AG04450 (cell line): ENCODE measurements around the gene TRPM3. TPM values are rescaled to one million over a fixed set of nuclear protein-coding genes. Genes with fewer than 3 reads are reported as not detected.

Source experiments
- CTCF ChIA-PET: fragments of 300-600, 350-600 bp; formaldehyde crosslinking; extraction: SDS; loops from one replicate; lab custom pipeline; 2022; ENCODE audit warnings: antibody characterized with exemption, inconsistent platforms; lab: Charles Lee
- POLR2A ChIA-PET: fragments of 350-600 bp; formaldehyde crosslinking; extraction: SDS; loops from one replicate; lab custom pipeline; 2021; ENCODE audit warnings: antibody characterized with exemption, inconsistent platforms; lab: Yijun Ruan, JAX
- DNase-seq: peaks from one replicate; pipeline ENCODE4 v3.0.0-alpha.2; 2011; ENCODE audit warnings: low read depth, low spot score
- H3K27ac ChIP-seq: one replicate; pipeline ENCODE4 v1.5.1; 2012; ENCODE audit warnings: low read depth, low read length, control low read depth
- H3K27me3 ChIP-seq: one replicate; pipeline ENCODE4 v1.6.0; 2012; ENCODE audit warnings: low read length; ENCODE audit not compliant: control insufficient read depth, insufficient read depth
- H3K4me3 ChIP-seq: 2 replicates; pipeline ENCODE4 v1.5.1; 2011; ENCODE audit warnings: mild to moderate bottlenecking, low read depth, low read length, control low read depth
- H3K9me3 ChIP-seq: 2 replicates; pipeline ENCODE4 v1.5.1; 2012; ENCODE audit warnings: low read length; ENCODE audit not compliant: control insufficient read depth, insufficient read depth
- CTCF ChIP-seq: IDR thresholded peaks from 2 replicates; pipeline ENCODE4 v1.5.1; 2011; ENCODE audit warnings: low read depth, low read length, control low read depth, inconsistent platforms
- polyA plus RNA-seq: library from polyadenylated mRNA; depleted of rRNA; stranded (reverse); fragments of >200 nt; gene quantifications from 2 replicates; pipeline ENCODE4 v1.2.3, GENCODE V29; 2011

TRPM3 gene
- polyA plus RNA-seq, 1 experiment, result 0.01 TPM

DNA sequence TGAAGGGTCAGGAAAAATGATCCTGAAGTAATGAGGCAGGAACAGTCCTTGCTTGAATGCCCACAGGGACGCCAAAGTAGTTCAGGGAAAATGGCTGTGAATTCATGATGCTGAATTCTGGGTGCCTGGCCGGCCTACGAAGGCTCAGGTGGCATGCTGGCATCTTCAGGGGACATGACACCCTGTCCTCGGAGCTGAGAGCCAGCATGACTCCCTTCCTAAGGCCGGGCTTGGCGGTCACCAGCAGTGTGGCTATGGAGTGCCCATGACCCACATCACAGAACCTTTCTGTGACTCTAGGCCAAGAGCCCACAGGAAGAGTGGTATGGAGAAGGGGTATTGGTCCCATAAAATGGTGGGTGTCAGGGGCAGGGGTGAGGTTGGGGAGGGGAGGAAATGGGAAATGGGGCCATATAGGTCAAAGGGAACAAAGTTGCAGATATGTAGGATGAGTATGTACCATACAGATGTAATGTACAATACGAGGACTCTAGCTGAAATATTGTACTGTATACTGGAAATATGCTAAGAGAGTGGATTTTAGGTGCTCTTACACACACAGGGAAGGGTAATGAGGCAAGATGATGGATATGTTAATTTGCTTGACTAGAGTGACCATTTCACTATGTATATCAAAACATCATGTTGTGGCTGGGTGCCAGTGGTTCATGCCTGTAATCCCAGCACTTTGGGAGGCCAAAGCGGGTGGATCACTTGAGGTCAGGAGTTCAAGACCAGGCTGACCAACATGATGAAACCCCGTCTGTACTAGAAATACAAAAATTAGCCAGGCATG, 504.2 kb downstream of the TRPM3 start:
- POLR2A ChIA-PET, result no interaction called here
- no peak overlapping the region for H3K27ac ChIP-seq
- no peaks in the 10 kb centered on the region for H3K27me3 ChIP-seq
- DNase-seq, result no peak
- TF ChIP-seq CTCF, result no peak
- no peaks in the 10 kb centered on the region for H3K9me3 ChIP-seq
- no peak overlapping the region for H3K4me3 ChIP-seq
- CTCF ChIA-PET, result no interaction called here

- POLR2A ChIA-PET, result no interaction called here
- TF ChIP-seq CTCF, result no peak
- Histone ChIP-seq H3K27ac (no peak overlapping the region), H3K9me3 (no peaks in the 10 kb centered on the region), H3K4me3 (no peak overlapping the region), H3K27me3 (no peaks in the 10 kb centered on the region)
- CTCF ChIA-PET, result interaction anchor here (3.3 kb wide), 1 partner anchor 14 kb away, joined by 15 read pairs; no protein-coding TSS in a partner anchor
- DNase-seq, result no peak
Observed at GRCh38 chr9:70616228-70616990, 505.0 kb downstream of the TRPM3 start.

- TF ChIP-seq CTCF, result no peak
- H3K27ac ChIP-seq, result no peak overlapping the region
- no peaks in the 10 kb centered on the region for H3K9me3 ChIP-seq
- CTCF ChIA-PET, result interaction anchor here (0.5 to 3.3 kb wide), 4 partner anchors 13 to 1338 kb away, joined by 3 to 15 read pairs (median 8); no protein-coding TSS in a partner anchor
- POLR2A ChIA-PET, result no interaction called here
- no peaks in the 10 kb centered on the region for H3K27me3 ChIP-seq
- DNase-seq, result no peak
- H3K4me3 ChIP-seq, result no peak overlapping the region
Observed at GRCh38 chr9:70615464-70616138, 505.8 kb downstream of the TRPM3 start.

DNA sequence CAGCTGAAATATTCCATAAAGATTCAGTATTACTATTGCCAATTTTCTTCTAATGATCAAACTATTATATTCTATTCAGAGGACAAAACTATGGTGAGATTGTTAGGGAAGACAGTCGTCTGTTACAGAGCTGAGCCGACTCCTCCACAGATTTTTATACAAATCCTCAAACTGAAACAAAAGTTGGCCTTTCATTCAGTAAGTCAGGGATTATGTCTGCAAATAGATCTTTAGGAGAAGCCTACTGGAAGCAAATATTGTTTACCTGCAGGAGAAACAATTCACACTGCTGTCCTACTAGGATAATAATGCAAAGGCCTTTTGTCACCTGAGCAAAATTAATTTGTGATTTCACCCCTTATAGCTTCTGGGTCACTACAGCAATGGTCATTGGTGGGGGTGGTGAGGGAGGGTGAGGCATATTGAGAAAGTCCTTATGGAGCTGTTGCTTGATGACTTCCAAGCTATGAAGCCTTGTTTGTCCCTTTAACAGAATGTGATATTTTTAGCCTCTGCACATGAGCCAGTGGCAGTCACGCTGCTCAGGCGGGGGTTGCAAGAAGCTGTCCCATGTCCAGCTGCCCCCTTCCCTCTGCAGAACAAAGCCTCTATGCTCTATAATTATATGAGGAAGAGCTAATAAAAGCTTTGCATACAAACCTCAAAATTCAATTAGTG, 506.5 kb downstream of the TRPM3 start:
- TF ChIP-seq CTCF, result no peak
- Histone ChIP-seq H3K4me3 (no peak overlapping the region), H3K27ac (no peak overlapping the region), H3K27me3 (no peaks in the 10 kb centered on the region), H3K9me3 (no peaks in the 10 kb centered on the region)
- ChIA-PET POLR2A (no interaction called here), CTCF (interaction anchor here (0.5 to 3.3 kb wide), 5 partner anchors 13 to 1339 kb away, joined by 3 to 15 read pairs (median 4); no protein-coding TSS in a partner anchor)
- no peak for DNase-seq
